ENCODE data around the gene ZDHHC19.
"Not testable (repeated sequence)": the region's sequence is repeated elsewhere in the genome, so short reads cannot be mapped to it uniquely, and the experiment has no call there.

ZDHHC19 gene

DNA sequence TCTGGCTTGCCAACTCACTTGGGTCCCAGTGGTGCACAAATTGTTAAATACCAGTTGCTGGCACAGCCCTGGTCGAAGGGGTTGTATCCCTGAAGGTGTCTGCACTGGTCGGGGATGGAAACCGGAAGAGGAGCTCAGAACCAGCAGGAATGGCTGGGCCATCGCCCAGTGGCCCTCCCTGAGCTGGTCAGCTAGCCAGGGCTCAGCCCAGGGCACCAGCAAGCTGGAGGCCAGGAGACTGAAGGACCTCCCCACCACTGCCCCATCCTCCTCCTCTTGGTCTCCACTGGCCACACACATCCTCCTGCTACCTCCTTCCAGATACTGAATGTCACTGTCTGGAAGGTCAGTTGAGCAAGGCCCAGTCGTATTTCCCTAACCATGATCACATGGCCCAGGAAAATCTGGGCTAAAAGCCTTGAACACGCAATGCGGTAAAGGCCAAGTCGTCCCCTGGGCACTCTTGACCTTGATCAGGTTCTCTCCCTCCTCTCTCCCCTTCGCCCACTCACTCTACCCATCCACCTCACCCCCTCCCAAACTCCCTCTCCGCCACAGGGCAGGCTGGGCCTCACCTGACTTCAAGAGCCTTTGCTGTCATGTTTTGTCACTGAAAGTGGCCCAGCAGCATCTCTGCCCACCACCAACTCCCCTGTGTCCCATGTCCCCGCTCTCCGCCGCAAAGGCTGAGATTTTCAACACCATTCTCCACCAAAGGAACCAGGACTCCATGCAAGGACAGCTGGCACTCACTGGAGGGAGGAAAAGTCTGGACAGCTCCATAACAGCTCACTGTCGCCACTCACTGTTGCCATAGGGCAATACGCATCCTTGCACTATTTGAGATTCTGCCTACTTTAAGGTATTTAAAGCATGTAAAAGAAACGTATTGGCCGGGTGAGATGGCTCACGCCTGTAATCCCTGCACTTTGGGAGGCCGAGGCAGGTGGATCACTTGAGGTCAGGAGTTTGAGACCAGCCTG is 12.1 kb downstream of the ZDHHC19 start:
- no peak for DNase-seq

GRCh38 chr3:196198081-196198675 is 13.0 kb downstream of the ZDHHC19 start:
- no peak for DNase-seq

- DNase-seq = no peak
Measured at GRCh38 chr3:196197524-196197923, 13.7 kb downstream of the ZDHHC19 start.

GRCh38 chr3:196195664-196196265 is 15.4 kb downstream of the ZDHHC19 start:
- no peak for DNase-seq

- no peak for DNase-seq
Measured at GRCh38 chr3:196194542-196194915, 16.7 kb downstream of the ZDHHC19 start.

DNA sequence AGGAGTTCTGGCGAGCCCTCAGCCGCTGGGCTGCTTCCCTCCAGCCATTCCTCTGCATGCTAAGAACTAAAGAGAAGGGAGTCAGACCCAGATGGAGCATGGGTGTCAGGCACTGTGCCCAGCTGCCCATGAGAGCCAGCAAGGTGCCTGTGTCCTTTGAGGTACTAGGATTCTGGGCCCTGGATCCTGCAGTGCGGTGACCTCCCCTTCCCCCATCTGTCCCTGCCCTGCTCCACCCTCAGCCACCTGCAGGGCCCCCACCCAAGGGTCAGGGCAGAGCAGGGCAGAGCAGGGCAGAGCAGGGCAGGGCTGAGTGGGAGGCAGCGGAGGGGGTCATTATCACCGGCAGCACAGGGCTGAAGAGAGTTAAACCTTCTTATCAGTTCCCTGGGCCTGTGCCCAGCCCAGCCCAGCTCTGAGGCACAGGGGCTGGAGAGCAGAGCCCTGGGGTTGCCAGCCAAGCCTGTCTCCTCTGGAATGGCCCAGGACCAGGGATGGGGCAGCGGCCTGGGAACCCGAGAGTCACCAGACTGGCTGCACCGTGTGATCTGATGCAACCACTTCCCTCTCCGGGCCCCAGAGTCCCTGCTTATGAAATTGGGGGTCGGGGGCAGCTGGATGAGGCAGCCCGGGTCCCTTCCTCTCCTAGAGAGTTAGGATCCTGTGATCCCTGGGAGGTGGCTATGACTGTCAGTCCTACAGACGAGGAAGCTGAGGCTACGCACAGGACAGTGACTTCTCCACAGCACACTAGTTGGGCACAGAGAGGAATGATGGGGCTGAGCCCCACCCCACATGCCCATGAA is 17.3 kb downstream of the ZDHHC19 start:
- no peak for DNase-seq

GRCh38 chr3:196193133-196193735 is 18.0 kb downstream of the ZDHHC19 start:
- DNase-seq = no peak

DNA sequence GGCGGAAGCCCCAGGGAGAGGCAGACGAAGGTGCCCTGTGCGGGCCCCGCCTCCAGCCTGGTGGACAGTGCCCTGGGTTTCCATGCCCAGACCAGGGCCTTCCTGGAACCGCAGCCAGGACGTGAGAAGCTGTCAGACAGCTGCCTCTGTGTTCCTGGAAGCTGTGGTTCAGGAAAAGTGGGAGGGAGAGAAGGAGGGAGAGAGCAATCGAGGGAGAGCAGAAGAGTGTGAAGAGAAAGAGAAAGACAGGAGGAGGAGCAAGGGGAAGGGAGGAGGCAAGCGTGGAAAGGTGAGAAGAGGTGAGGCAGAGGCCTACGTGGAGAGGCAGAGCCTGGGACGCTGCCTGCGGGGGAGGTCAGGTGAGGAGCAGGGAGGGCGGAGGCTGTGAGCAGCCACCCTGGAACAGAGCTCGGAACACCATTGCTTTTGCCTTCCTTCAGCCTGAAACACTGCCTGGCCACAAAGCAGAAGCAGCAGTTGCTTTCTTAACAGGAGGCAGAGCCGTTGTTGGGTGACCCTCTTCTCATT is 18.6 kb downstream of the ZDHHC19 start:
- peak; percentile 57 for DNase-seq

DNA sequence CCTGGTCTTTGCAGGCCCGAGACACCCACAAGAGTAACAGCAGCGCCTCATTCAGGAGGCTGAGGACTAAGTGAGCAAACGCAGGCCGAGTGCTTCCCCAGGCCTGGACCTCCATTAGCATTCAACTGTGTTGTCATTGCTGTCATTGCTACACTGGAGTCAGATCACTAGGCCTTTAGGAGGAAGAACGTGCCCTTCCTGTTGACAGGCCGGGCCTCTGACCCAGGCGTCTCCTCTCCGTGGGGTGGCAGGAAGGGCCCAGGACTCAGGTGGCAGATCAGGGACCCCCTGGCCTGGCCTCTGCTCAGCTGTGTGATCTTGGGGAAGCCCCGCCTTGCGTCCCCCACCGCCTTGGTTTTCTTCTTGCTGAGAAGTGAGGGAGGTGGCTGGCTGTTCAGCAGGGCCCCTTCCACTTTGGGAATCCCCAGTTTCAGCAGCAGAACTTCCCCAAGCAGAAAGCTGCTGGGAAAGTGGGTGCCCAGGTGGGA is 19.1 kb downstream of the ZDHHC19 start:
- no peak for DNase-seq

GRCh38 chr3:196189566-196190347 is 21.4 kb downstream of the ZDHHC19 start:
- DNase-seq = no peak

DNA sequence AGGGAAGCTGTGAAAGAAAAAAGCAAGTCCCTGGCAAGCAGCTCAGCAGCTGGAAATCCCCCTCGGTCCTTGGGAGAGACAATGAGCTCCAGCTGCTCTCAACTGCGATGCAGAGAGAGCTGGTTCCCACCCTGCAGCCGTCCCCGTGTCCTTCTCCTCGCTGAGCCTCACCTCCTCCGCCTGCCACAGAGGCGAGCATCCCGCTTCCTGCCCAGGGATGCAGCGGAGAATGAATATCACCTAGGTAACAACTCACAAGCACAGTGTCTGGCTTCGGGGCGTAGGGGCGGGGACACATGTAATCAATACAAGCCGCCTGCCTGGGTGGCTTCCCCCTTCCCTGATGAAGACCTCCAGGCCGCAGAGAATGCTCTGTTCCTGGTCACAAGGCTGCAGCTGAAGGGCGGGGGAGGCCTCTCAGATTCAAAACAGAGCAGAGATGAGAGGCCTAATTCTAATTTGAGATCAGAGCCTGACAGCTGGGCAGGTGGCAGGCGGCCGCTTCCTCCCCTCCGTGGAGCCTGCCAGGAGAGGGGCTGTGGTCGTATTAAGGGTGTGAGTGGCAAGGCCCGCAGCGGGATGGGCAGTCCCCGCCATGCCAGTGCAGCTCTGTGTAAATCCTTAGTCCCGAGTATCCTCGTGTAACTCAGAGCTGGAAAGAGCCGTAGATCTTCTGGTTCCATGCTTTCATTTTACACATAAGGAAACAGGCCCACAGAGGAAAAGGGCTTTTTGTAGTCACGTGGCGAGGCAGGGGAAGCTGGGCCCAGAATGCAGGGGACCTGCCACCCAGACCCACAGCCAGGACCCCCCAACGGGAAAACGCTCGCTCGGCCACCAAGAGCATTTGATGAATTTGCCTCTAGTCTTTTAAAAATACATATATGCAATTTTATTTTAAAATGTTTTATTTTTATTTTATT is 24.3 kb downstream of the ZDHHC19 start:
- DNase-seq = no peak

- no peak for DNase-seq
Measured at GRCh38 chr3:196184881-196185280, 26.3 kb downstream of the ZDHHC19 start.

DNA sequence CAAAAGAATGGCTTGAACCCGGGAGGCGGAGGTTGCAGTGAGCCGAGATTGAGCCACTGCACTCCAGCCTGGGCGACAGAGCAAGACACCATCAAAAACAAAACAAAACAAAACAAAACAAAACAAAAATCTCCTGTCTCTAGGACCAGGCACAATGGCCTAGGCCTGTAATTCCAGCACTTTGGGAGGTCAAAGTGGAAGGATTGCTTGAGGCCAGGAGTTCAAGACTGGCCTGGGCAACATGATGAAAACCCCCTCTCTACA is 27.1 kb downstream of the ZDHHC19 start:
- not testable (repeated sequence) for DNase-seq

GRCh38 chr3:196181127-196181546 is 30.1 kb downstream of the ZDHHC19 start:
- no peak for DNase-seq

DNA sequence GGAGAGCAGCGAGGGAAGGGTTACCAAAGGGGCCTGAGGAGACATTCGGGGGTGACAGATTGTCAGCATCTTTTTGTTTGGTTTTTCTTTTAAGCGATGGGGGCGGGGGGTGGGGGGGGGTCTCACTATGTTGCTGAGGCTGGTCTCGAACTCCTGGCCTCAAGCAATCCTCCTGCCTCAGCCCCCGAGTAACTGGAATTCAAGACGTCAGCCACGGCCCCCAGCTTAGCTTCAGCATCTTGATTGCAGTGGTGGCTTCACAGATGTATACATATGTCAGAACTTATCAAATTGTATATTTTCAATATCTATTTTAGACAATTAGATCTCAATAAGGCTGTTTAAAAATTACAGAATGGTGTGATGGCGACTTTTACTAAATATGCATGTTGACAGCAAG is 30.9 kb downstream of the ZDHHC19 start:
- no peak for DNase-seq

GRCh38 chr3:196179380-196180308 is 31.6 kb downstream of the ZDHHC19 start:
- DNase-seq = peak; percentile 77

GRCh38 chr3:196178993-196179379 is 32.2 kb downstream of the ZDHHC19 start:
- DNase-seq = no peak

DNA sequence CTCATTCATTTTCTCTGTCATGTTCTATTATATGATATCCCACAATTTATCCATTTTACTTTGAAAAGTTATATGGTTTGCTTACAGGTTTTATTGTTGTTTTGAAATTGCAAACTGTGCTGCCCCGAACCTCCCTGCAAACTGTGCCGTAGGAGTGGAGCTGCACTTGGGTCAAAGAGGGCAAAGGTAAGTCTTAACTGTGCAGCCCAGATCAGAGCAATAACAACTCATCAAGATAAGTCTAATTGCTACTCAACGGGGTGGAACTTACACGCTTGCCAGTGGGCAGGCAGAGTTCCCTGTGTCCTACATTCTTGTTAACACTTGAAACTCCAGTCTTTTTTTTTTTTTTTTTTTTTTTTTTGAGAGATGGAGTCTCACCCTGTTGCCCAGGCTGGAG is 33.2 kb downstream of the ZDHHC19 start:
- DNase-seq = no peak

- no peak for DNase-seq
Measured at GRCh38 chr3:196177567-196177966, 33.6 kb downstream of the ZDHHC19 start.

Measured in activated CD4-positive, CD25-positive, alpha-beta regulatory T cell treated with anti-CD3 and anti-CD28 coated beads, Interleukin-2, amount 50 U/mL, for 72 hours (primary cell).